Fibroblast of skin of right biceps (primary cell): Measurements from ENCODE around the gene RAB36.

Experiments used
- DNase-seq: peaks from one replicate; pipeline ENCODE4 v3.0.0-alpha.2; 2013

The RAB36 gene, protein sequence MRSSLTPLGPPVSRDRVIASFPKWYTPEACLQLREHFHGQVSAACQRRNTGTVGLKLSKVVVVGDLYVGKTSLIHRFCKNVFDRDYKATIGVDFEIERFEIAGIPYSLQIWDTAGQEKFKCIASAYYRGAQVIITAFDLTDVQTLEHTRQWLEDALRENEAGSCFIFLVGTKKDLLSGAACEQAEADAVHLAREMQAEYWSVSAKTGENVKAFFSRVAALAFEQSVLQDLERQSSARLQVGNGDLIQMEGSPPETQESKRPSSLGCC

DNA sequence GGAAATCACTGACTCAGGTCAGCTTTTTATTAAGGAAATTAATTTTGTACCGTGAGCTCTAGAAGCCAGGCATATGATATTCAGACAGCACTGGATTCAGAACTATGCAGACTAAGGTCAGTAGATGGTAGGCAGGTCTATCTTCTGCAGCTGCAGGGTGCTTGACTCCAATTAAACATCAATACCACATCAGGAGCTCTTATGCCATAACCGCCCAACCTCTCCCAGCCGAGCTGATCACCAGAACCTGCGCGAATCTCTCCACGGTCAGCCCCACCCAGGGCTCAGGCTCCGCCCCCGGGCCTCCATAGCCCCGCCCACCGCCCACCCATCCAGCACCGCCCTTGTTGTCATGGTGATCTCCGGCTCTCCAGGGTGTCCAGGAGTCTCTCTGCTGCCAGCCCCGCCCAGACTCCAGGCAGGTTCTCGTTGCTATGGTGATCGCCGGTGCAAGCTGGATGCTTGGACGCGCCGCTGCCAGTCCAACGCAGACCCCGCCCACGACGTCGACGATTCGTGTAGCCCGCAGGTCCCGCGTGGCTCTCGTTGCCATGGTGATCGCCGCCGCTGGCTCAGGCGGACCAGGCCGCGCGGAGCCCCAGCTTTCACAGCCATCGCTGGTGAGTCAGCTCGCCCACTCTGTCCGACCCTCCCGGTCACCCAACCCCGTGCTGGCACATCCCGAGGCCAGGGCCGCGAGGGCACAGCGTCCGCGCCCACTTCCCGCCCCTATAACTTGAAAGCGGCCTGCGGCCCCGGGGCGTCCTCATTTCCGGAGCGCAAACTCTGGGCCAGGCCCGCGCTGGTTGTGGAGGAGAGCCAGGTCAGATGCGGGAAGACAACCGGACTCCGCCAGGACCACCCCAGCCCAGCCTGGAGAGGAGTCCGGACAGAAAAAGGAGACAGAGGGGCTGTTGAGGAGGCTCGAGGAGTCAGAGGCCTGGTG is at the start of gene RAB36:
Gene RAB36 (plus strand): TSS at position 546 of the 946 bp plus-strand sequence. CDS start 1,140 bp downstream, outside the sequence.
- peak; percentile 98 for DNase-seq

DNA sequence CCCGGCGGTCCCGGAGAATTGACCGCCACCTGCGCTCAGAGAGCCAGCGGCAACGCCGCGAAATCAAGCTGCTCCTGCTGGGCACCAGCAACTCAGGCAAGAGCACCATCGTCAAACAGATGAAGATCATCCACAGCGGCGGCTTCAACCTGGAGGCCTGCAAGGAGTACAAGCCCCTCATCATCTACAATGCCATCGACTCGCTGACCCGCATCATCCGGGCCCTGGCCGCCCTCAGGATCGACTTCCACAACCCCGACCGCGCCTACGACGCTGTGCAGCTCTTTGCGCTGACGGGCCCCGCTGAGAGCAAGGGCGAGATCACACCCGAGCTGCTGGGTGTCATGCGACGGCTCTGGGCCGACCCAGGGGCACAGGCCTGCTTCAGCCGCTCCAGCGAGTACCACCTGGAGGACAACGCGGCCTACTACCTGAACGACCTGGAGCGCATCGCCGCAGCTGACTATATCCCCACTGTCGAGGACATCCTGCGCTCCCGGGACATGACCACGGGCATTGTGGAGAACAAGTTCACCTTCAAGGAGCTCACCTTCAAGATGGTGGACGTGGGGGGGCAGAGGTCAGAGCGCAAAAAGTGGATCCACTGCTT is 49.4 kb upstream of the RAB36 start:
- no peak for DNase-seq

GRCh38 chr22:23097412-23098229 is 47.7 kb upstream of the RAB36 start:
- no peak for DNase-seq

- no peak for DNase-seq
These were observed 47.0 kb upstream of the RAB36 start for GRCh38 chr22:23098230-23098705.

- no peak for DNase-seq
These were observed 46.4 kb upstream of the RAB36 start for GRCh38 chr22:23098718-23099530.

DNA sequence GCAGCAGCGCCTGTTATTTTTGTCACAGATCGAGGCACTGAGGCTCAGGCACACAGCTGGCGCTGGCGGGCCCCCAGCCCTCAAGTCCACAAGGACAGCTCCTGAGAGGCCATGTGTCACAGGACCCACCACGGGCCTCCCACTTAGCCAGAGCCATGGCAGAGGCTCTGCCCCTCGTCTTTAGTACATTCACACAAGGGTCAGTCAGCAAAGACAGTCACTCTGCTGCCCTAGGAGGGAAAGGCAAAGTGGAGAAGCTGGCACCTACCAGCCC is 45.8 kb upstream of the RAB36 start:
- DNase-seq = no peak

GRCh38 chr22:23100124-23100801 is 45.0 kb upstream of the RAB36 start:
- DNase-seq = no peak

DNA sequence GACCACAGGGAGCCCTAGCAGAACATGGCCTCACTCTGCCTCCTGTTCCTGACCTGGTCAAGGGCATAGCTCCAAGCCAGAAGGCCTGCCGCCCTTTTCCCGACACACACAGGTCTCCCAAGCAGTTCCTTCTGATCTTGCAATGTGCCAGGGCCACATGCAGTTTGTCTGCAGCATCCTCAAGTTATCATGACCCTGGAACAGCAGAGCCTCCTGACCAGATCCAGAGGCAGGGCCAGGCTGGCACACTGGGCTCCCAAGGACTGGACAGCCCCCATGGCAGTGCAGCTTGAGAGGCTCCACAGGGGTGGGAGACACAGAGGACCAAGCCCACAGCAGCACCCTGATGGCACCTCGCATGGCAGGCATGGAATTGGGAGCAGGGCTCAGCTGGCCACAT is 43.8 kb upstream of the RAB36 start:
- no peak for DNase-seq

DNA sequence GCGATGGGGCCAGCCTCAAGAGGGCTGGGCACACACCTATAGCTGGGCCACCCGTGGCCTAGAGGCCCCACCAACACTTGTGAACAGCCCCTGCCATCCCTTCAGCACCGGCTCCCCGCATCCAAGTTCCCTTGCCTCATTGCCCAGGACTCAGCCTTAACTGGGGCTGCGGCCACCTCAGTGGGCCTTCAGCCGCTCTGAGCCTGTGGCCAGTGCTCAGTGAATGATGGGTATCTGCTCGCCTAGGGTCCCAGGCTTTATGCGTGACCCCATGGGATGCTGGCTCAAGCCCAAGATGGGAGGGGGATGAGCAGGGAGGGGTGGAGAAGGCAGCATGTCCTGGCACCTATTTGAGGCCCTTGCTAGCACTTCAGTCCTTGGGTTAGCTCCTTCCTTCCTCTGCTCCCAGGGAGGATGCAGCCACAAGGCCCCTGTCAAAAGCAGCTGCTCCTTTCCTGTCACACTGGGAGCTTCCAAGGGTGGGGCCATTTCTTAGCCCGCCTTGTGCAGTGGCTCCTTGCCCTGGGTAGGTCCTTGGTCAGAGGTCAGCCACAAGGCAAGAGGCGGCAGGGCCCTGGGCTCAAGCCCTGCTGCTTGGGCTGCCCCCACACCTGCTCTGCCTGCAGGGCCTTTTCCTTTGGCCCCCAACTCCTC is 43.1 kb upstream of the RAB36 start:
- DNase-seq = no peak

- no peak for DNase-seq
These were observed 42.5 kb upstream of the RAB36 start for GRCh38 chr22:23102776-23103175.

DNA sequence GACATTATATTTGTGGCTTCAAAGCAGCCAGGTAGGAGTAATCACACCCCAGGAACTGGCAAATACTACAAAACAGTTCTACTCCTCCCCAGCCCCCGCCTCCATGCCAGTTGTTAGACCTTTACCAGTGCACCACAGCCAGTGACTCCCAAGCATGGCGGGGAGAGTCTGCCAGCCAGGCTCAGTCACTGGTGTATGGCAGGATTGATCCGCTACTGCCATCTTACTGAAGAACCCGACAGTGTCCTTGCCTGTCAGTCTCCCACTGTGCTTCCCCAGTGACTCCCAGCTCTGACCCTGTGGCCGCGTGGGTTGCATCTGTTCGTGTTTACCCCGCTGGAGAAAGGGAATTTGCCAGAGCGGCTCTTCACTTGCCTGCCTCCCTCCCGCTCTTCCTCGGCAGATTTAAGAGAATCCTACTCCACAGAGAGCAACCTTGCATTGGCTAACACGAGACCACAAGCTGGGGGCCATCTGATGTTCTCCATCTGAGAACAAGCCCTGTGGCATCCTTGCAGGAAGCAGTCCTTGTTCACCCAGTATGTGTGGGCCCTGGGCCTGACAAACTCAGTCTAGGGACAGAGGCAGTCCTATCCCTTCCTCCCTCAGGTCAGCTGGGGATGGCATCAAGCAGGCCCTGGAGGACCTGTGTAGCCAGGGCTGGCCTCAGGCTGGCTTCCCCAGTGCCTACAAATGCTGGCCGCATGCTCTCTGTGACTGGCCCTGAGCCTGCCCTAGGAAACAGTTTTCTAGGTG is 41.9 kb upstream of the RAB36 start:
- DNase-seq = no peak

DNA sequence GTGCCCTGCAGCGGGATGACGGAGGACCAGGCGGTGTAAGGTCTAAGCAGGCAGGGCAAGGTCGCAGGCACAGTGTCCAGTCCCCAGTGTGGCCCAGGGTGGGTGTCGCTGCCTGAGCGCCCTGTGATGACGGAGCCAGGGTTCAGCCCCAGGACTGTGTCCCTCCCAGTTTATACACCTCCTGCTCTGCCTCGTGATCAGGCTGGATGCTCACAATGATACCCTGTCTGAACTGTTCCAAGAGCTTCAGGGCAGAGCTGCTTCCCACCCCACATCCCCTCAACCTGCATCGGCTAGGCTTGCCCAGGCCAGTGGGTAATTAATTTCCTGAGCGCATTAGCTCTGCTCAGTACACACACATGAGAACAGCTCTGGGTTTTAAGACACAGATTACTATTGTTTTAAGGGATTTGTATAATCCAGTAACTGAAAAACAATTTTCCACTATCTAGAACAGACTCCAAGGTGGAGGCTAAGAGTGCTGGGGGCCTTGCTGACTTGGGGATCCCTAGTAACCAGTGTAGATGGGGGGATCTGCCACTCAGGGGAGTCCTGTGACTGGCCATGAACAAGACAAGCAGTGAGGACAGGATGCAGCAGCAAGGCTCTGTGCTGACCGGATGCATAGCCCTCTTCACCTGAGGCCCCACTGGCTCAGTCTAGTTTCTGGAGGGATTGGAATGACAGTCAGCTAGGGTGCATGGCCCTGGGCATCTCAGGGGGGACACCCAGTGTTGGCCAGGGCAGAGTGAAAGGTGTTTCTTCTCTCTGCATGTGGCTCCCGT is 40.9 kb upstream of the RAB36 start:
- DNase-seq = no peak

- DNase-seq = no peak
These were observed 40.0 kb upstream of the RAB36 start for GRCh38 chr22:23105304-23105703.

- DNase-seq = no peak
These were observed 39.4 kb upstream of the RAB36 start for GRCh38 chr22:23105919-23106318.

DNA sequence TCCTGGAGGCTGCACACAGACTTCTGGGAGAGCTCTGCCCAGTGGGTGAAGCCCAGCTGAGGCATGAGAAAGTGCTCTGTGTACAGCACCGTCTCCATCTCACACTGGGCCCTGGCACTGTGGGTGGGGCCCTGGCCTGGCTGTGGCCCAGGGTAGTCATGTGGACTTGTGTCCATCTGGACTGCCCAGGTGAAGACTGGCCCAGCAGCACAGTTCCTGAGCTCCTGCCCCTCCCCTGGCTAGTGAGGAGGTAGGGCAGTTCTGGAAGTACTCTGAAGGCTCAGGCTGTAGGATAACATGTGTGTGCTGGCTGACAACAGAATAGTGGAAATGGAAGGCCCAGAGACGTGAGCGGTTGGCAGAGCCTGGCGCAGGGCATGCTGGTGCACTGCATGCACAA is 38.9 kb upstream of the RAB36 start:
- DNase-seq = no peak

DNA sequence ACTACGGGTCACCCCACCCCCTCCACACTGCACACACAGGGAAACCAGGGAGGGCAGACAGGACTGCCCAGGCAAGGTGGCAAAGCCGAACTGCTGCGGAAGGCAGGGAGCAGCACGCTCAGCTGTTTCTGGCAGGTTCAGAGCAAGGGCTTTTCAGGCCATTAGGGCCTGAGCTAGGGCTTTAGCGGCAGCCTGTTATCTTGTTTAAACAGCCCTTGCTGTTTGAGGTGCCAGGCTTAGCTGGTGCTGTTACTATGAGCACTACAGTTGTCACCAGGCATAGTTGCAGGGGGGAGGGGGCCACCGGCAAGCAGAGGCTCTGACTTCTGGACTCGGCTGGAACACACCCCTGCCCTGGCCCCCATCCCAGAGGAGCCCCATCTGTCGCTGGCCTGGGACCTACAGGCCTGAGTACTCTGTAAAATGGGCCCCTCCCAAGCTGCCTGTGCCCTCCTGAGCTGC is 38.3 kb upstream of the RAB36 start:
- DNase-seq = no peak

DNA sequence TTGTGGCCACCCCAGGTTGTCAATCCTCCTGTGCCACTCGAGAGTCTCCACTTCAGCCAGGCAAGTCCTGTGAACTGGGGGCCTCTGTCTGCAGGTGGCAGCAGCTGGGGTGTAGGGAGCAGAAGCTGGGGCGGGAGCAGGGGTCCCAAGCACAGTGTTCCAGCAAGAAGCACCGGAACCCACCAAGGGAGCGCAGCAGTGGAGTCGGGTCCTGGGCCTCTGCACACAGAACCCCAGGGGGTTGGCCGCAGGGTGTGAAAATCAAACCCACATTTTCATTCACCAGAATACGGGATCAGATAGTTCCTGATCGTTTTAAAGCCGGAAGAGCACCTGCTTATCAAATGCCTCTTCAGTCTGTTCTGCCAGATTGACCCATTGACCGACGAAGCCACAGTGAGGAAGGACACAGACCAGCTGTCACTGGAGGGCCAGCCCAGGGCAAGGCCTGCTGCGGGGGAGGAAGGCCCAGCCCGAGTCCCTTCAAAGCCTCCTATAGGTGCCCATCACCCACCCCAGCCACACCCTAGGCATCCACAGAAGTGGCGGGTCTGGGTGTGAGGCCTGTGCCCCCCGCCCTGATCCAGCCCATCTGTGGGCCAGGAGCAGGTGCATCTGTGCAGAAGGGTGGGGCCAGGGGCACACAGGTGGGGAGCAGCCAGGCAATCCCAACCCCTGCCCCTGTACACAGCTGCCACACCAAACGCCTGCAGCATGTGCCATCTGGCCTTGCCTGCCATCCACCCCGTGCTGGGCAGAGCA is 37.6 kb upstream of the RAB36 start:
- no peak for DNase-seq
